K562 (cell line): ENCODE data around the gene TRAPPC4. TPM values are rescaled to one million over a fixed set of nuclear protein-coding genes. Genes with fewer than 3 reads are reported as not detected.
A peak's percentile ranks its signal among the peaks of the same experiment; 100 is the strongest.

ENCODE experiments used
- ARNT ChIP-seq, 2 experiments: fragments of 450-650 bp; IDR thresholded peaks; 2 replicates each; pipeline ENCODE4 v1.6.1; 2016; ENCODE audit warnings: mild to moderate bottlenecking in 1 of 2
- ATF1 ChIP-seq, 2 experiments: fragments of 450-650 bp in 1 of 2; IDR thresholded peaks; 2 replicates each; pipeline ENCODE4 v1.6.1; 2016; ENCODE audit warnings: missing compliant biosample characterization in 1 of 2, missing genetic modification characterization in 1 of 2
- CREBBP ChIP-seq: IDR thresholded peaks from one replicate; pipeline ENCODE4 v1.6.1; 2012; ENCODE audit warnings: low read depth, mild to moderate bottlenecking, control low read depth, inconsistent platforms, low read length
- DMBX1 ChIP-seq: fragments of 250-450 bp; sonication (Bioruptor Pico); IDR thresholded peaks from 2 replicates; pipeline ENCODE4 v1.8.0; 2022; ENCODE audit warnings: inconsistent platforms, mild to moderate bottlenecking, moderate library complexity, borderline replicate concordance
- MIER1 ChIP-seq: fragments of 450-650 bp; IDR thresholded peaks from 2 replicates; pipeline ENCODE4 v1.6.1; 2016; ENCODE audit warnings: antibody characterized with exemption, mild to moderate bottlenecking, low read depth
- SREBF2 ChIP-seq: sonication (generic); formaldehyde crosslinking; IDR thresholded peaks from 2 replicates; pipeline ENCODE4 v1.4.0; 2020; ENCODE audit warnings: mild to moderate bottlenecking, missing genetic modification reagents
- ZNF253 ChIP-seq: fragments of 250-450 bp; sonication (Bioruptor Pico); conservative IDR thresholded peaks from 2 replicates; pipeline ENCODE4 v1.6.1; 2021; ENCODE audit warnings: mild to moderate bottlenecking
- polyA plus RNA-seq, 8 experiments: library from polyadenylated mRNA; depleted of rRNA in 4 of 8; stranded (reverse) in 5 of 8; unstranded in 3 of 8; fragments of >200 nt; fragmentation: Nextera tagmentation in 2 of 8; fragmentation: Illumina TruSeq in 1 of 8; extraction: Ambion mirVana in 2 of 8; extraction: Trizol in 1 of 8; gene quantifications; 2 replicates each; pipeline versions ENCODE4 v1.2.1 to v1.2.3, GENCODE V29; 2011 to 2014; ENCODE audit warnings: inconsistent platforms in 1 of 8, missing spikeins in 1 of 8
- total RNA-seq, 7 experiments: library from RNA; depleted of rRNA in 6 of 7; stranded (reverse); fragments of >200 nt in 6 of 7; fragmentation: Illumina TruSeq in 2 of 7; extraction: Trizol in 2 of 7; gene quantifications; 2 replicates each; pipeline versions ENCODE4 v1.2.1 to v1.2.3, GENCODE V29; 2011 to 2021; ENCODE audit warnings: low replicate concordance in 1 of 7
- TF ChIP-seq, protein P1 (sequence below): fragments of 250-450 bp; sonication (Bioruptor Pico); IDR thresholded peaks from 2 replicates; pipeline ENCODE4 v1.5.0; 2021; ENCODE audit warnings: mild to moderate bottlenecking, borderline replicate concordance
- TF ChIP-seq, protein P2 (sequence below): sonication (generic); formaldehyde crosslinking; IDR thresholded peaks from 2 replicates; pipeline ENCODE4 v1.8.0; 2023; ENCODE audit warnings: missing genetic modification reagents, mild to moderate bottlenecking, borderline replicate concordance
- TF ChIP-seq, protein P3 (sequence below), 2 experiments: fragments of 450-650 bp; IDR thresholded peaks; 2 replicates each; pipeline ENCODE4 v1.6.1; 2016
- TF ChIP-seq, protein P4 (sequence below): fragments of 450-650 bp; formaldehyde crosslinking; IDR thresholded peaks from 2 replicates; pipeline ENCODE4 v1.4.0; 2022; ENCODE audit warnings: mild to moderate bottlenecking, moderate library complexity
- TF ChIP-seq, protein P5 (sequence below): fragments of 450-650 bp; formaldehyde crosslinking; IDR thresholded peaks from 2 replicates; pipeline ENCODE4 v1.4.0; 2020; ENCODE audit warnings: mild to moderate bottlenecking
- TF ChIP-seq, protein P6 (sequence below): fragments of 450-650 bp; IDR thresholded peaks from 2 replicates; pipeline ENCODE4 v1.6.1; 2017; ENCODE audit warnings: mild to moderate bottlenecking, moderate library complexity

The TRAPPC4 gene
- total and polyA plus RNA-seq, 9 of the 15 experiments (the other 6 are each of a cell fraction or from before 2014, with no cell fraction given), result 121 to 524 (median 142) TPM

DNA sequence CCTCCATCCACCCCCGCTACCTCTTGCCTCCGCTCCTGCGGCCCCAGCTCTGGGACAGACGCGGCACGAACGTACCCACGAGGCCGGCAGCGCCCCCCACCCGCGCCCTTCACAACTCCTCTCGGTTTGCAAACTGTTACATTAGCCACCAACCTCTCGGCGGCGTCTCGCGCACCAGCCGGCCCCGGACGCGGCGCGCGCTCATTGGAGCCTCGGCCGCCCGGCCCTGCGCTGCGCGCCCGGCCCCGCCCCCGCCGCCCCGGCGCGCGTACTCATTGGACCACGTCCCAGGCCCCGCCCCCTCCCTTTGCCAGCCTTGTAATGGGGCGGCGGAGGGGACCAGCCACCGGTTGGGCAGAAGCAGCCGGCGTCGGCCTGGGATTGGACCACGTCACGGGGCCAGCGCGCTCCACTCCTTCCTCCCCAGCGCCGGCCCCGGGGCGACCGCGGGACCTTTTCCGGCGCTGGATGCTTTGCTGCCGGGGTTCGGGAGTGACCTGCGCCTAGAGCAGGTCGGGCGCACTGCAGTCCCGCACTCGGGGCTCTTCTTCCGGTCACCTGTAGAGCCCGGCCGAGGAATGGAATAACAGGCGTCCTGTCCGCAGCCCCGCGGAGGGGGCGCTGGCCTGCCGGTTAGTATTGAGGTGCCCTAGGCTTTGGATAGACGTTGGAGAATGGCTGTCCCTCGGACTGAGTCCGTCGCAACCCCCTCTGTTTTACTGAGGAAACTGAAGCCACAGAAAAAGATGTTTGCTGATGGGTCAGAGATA, 38.6 kb downstream of the TRAPPC4 start, which contains the start of gene HYOU1 (continued):
- TF ChIP-seq, protein P1, sequence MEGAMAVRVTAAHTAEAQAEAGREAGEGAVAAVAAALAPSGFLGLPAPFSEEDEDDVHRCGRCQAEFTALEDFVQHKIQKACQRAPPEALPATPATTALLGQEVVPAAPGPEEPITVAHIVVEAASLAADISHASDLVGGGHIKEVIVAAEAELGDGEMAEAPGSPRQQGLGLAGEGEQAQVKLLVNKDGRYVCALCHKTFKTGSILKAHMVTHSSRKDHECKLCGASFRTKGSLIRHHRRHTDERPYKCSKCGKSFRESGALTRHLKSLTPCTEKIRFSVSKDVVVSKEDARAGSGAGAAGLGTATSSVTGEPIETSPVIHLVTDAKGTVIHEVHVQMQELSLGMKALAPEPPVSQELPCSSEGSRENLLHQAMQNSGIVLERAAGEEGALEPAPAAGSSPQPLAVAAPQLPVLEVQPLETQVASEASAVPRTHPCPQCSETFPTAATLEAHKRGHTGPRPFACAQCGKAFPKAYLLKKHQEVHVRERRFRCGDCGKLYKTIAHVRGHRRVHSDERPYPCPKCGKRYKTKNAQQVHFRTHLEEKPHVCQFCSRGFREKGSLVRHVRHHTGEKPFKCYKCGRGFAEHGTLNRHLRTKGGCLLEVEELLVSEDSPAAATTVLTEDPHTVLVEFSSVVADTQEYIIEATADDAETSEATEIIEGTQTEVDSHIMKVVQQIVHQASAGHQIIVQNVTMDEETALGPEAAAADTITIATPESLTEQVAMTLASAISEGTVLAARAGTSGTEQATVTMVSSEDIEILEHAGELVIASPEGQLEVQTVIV (CRISPR knock-in tag), result no peak
- TF ChIP-seq MIER1 (no peak), ARNT (IDR thresholded peaks at IDR 0.05) (no peak), ATF1 (CRISPR knock-in tag; IDR thresholded peaks at IDR 0.05) (peak; percentile 54; the same call in 1 of the 2 replicates), ATF1 (tag; IDR thresholded peaks at IDR 0.05) (peak; percentile 95), DMBX1 (CRISPR knock-in tag) (no peak), ZNF253 (no peak), SREBF2 (CRISPR knock-in tag) (no peak), CREBBP (no peak)
- TF ChIP-seq, protein P2, sequence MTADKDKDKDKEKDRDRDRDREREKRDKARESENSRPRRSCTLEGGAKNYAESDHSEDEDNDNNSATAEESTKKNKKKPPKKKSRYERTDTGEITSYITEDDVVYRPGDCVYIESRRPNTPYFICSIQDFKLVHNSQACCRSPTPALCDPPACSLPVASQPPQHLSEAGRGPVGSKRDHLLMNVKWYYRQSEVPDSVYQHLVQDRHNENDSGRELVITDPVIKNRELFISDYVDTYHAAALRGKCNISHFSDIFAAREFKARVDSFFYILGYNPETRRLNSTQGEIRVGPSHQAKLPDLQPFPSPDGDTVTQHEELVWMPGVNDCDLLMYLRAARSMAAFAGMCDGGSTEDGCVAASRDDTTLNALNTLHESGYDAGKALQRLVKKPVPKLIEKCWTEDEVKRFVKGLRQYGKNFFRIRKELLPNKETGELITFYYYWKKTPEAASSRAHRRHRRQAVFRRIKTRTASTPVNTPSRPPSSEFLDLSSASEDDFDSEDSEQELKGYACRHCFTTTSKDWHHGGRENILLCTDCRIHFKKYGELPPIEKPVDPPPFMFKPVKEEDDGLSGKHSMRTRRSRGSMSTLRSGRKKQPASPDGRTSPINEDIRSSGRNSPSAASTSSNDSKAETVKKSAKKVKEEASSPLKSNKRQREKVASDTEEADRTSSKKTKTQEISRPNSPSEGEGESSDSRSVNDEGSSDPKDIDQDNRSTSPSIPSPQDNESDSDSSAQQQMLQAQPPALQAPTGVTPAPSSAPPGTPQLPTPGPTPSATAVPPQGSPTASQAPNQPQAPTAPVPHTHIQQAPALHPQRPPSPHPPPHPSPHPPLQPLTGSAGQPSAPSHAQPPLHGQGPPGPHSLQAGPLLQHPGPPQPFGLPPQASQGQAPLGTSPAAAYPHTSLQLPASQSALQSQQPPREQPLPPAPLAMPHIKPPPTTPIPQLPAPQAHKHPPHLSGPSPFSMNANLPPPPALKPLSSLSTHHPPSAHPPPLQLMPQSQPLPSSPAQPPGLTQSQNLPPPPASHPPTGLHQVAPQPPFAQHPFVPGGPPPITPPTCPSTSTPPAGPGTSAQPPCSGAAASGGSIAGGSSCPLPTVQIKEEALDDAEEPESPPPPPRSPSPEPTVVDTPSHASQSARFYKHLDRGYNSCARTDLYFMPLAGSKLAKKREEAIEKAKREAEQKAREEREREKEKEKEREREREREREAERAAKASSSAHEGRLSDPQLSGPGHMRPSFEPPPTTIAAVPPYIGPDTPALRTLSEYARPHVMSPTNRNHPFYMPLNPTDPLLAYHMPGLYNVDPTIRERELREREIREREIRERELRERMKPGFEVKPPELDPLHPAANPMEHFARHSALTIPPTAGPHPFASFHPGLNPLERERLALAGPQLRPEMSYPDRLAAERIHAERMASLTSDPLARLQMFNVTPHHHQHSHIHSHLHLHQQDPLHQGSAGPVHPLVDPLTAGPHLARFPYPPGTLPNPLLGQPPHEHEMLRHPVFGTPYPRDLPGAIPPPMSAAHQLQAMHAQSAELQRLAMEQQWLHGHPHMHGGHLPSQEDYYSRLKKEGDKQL (CRISPR knock-in tag), result no peak
- TF ChIP-seq, protein P3, sequence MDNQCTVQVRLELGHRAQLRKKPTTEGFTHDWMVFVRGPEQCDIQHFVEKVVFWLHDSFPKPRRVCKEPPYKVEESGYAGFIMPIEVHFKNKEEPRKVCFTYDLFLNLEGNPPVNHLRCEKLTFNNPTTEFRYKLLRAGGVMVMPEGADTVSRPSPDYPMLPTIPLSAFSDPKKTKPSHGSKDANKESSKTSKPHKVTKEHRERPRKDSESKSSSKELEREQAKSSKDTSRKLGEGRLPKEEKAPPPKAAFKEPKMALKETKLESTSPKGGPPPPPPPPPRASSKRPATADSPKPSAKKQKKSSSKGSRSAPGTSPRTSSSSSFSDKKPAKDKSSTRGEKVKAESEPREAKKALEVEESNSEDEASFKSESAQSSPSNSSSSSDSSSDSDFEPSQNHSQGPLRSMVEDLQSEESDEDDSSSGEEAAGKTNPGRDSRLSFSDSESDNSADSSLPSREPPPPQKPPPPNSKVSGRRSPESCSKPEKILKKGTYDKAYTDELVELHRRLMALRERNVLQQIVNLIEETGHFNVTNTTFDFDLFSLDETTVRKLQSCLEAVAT (IDR thresholded peaks at IDR 0.05), result no peak; a peak in 1 of 4 replicates
- TF ChIP-seq, protein P4, sequence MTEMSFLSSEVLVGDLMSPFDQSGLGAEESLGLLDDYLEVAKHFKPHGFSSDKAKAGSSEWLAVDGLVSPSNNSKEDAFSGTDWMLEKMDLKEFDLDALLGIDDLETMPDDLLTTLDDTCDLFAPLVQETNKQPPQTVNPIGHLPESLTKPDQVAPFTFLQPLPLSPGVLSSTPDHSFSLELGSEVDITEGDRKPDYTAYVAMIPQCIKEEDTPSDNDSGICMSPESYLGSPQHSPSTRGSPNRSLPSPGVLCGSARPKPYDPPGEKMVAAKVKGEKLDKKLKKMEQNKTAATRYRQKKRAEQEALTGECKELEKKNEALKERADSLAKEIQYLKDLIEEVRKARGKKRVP (CRISPR knock-in tag), result peak; percentile 81
- TF ChIP-seq, protein P5, sequence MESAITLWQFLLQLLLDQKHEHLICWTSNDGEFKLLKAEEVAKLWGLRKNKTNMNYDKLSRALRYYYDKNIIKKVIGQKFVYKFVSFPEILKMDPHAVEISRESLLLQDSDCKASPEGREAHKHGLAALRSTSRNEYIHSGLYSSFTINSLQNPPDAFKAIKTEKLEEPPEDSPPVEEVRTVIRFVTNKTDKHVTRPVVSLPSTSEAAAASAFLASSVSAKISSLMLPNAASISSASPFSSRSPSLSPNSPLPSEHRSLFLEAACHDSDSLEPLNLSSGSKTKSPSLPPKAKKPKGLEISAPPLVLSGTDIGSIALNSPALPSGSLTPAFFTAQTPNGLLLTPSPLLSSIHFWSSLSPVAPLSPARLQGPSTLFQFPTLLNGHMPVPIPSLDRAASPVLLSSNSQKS (CRISPR knock-in tag), result no peak
- TF ChIP-seq, protein P6, sequence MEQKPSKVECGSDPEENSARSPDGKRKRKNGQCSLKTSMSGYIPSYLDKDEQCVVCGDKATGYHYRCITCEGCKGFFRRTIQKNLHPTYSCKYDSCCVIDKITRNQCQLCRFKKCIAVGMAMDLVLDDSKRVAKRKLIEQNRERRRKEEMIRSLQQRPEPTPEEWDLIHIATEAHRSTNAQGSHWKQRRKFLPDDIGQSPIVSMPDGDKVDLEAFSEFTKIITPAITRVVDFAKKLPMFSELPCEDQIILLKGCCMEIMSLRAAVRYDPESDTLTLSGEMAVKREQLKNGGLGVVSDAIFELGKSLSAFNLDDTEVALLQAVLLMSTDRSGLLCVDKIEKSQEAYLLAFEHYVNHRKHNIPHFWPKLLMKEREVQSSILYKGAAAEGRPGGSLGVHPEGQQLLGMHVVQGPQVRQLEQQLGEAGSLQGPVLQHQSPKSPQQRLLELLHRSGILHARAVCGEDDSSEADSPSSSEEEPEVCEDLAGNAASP, result no peak
